GM21576 (cell line): ENCODE data around the gene TBXT.

Experiments
- ATAC-seq: cut with Tn5 transposase; IDR thresholded peaks from one replicate; pipeline ENCODE4 v1.9.1; 2021; ENCODE audit warnings: mild to moderate bottlenecking, moderate library complexity; ENCODE audit not compliant: unreplicated experiment

The TBXT gene

GRCh38 chr6:166121726-166122125 lies 45.9 kb downstream of the TBXT start:
- ATAC-seq, result no peak

GRCh38 chr6:166119116-166119911 lies 48.3 kb downstream of the TBXT start:
- ATAC-seq, result no peak

- ATAC-seq, result no peak
Observed at GRCh38 chr6:166115609-166116008, 52.0 kb downstream of the TBXT start.

- ATAC-seq, result no peak
Observed at GRCh38 chr6:166112580-166112979, 55.1 kb downstream of the TBXT start.

GRCh38 chr6:166109608-166110007 lies 58.0 kb downstream of the TBXT start:
- no peak for ATAC-seq
